Tibial artery (tissue), 4 donors: ENCODE data around the gene FUT4.

Experiments used
- DNase-seq, 2 donors: peaks; one replicate each; pipeline ENCODE4 v3.0.0-alpha.2; 2019
- H3K27ac ChIP-seq, 2 donors: fragments of 200-600 bp; sonication (generic) in 1 of 2; 1 replicate in 1 of 2; 2 replicates in 1 of 2; pipeline ENCODE4 v1.5.1; 2018 to 2019; ENCODE audit warnings: mild to moderate bottlenecking in 1 of 2
- H3K27me3 ChIP-seq, 2 donors: fragments of 200-600 bp; sonication (generic) in 1 of 2; one replicate each; pipeline versions ENCODE4 v1.5.1 to v1.6.0; 2016 to 2019
- H3K36me3 ChIP-seq, 3 donors: fragments of 200-600 bp; sonication (generic) in 2 of 3; one replicate each; pipeline ENCODE4 v1.5.1; 2016 to 2019; ENCODE audit warnings: mild to moderate bottlenecking in 2 of 3
- H3K4me1 ChIP-seq, 4 donors: fragments of 200-600 bp; sonication (generic) in 2 of 4; 1 replicate in 3 of 4; 2 replicates in 1 of 4; pipeline ENCODE4 v1.5.1; 2016 to 2019
- H3K4me3 ChIP-seq, 2 donors: fragments of 200-600 bp; sonication (generic) in 1 of 2; 1 replicate in 1 of 2; 2 replicates in 1 of 2; pipeline ENCODE4 v1.5.1; 2018 to 2019; ENCODE audit warnings: mild to moderate bottlenecking in 2 of 2
- H3K9me3 ChIP-seq, 3 donors: fragments of 200-600 bp; sonication (generic) in 1 of 3; one replicate each; pipeline ENCODE4 v1.5.1; 2016 to 2019
- intact Hi-C: fragments of 100-400 bp; cut with DNase I; formaldehyde crosslinking; loops from one replicate; pipeline ENCODE4 v1.15.0; 2023; ENCODE audit warnings: low total_unique reads
- TF ChIP-seq, protein P1 (sequence below), 2 experiments: fragments of 200-600 bp in 1 of 2; fragments of 450-650 bp in 1 of 2; IDR thresholded peaks; one replicate each; pipeline ENCODE4 v1.5.1; 2017 to 2019; ENCODE audit warnings: antibody characterized with exemption in 2 of 2, mild to moderate bottlenecking in 1 of 2, moderate library complexity in 1 of 2

The FUT4 gene

GRCh38 chr11:94525546-94526324 is 18.0 kb upstream of the FUT4 start:
- Histone ChIP-seq H3K27me3 (no peaks in the 10 kb centered on the region), H3K4me3 (no peak overlapping the region), H3K4me1 (no peaks in the 10 kb centered on the region), H3K9me3 (no peaks in the 10 kb centered on the region), H3K36me3 (no peaks in the 10 kb centered on the region), H3K27ac (no peak overlapping the region)
- intact Hi-C loops, result no loop called here
- TF ChIP-seq, protein P1, sequence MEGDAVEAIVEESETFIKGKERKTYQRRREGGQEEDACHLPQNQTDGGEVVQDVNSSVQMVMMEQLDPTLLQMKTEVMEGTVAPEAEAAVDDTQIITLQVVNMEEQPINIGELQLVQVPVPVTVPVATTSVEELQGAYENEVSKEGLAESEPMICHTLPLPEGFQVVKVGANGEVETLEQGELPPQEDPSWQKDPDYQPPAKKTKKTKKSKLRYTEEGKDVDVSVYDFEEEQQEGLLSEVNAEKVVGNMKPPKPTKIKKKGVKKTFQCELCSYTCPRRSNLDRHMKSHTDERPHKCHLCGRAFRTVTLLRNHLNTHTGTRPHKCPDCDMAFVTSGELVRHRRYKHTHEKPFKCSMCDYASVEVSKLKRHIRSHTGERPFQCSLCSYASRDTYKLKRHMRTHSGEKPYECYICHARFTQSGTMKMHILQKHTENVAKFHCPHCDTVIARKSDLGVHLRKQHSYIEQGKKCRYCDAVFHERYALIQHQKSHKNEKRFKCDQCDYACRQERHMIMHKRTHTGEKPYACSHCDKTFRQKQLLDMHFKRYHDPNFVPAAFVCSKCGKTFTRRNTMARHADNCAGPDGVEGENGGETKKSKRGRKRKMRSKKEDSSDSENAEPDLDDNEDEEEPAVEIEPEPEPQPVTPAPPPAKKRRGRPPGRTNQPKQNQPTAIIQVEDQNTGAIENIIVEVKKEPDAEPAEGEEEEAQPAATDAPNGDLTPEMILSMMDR (IDR thresholded peaks at IDR 0.05), result no peak
- peak in 1 of 2 donors; percentile 75 for DNase-seq

DNA sequence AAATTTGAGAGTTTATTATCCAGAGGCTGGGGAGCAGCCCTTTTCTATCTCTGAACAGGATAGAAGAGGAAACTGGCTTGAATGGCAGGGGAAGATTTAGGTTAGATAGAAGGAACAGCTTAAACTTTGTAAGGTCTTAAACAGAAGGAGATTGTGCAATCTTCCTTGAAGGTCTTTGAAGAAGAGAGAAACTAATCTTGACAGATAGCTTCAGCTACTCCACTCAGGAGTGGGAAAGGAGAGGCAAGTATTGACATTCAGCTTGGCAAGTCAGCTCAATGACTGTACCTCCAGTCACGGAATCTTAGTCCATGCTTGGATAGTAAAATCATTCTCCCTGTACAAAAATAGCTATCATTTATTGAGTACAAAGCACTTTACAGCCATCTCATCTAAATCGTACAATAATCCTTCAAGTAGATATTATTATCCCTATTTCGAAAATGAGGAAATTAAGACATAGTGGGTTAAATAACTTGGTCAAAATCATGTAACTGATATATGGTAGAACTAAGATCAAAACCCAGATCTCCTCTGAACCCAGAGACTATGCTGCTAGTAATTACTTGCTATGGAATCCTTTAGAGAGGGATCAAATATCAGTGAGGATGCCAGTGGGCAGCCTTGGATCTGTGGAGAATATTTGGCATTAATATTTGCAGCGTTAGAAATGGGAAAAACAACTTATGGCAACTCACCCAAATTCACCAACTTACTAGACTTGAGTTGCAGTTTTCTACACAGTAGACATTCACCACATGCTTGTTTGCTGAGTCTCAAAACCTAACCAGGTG is 16.9 kb upstream of the FUT4 start:
- intact Hi-C loops, result no loop called here
- Histone ChIP-seq H3K36me3 (no peaks in the 10 kb centered on the region), H3K27ac (no peak overlapping the region), H3K4me1 (no peaks in the 10 kb centered on the region), H3K27me3 (no peaks in the 10 kb centered on the region), H3K4me3 (no peak overlapping the region), H3K9me3 (no peaks in the 10 kb centered on the region)
- TF ChIP-seq, protein P1 (IDR thresholded peaks at IDR 0.05), result no peak
- DNase-seq, result no peak

- no peaks in the 10 kb centered on the region for H3K9me3 ChIP-seq
- H3K4me3 ChIP-seq, result no peak overlapping the region
- no peak for DNase-seq
- TF ChIP-seq, protein P1 (IDR thresholded peaks at IDR 0.05), result no peak
- intact Hi-C loops, result no loop called here
- peak overlapping the region in 1 of 2 donors; percentile 17 for H3K27ac ChIP-seq
- no peaks in the 10 kb centered on the region for H3K36me3 ChIP-seq
- no peaks in the 10 kb centered on the region for H3K27me3 ChIP-seq
- no peaks in the 10 kb centered on the region for H3K4me1 ChIP-seq
Observed at GRCh38 chr11:94528551-94528950, 15.2 kb upstream of the FUT4 start.

GRCh38 chr11:94532211-94532610 is 11.5 kb upstream of the FUT4 start:
- TF ChIP-seq, protein P1 (IDR thresholded peaks at IDR 0.05), result no peak
- Histone ChIP-seq H3K4me3 (no peak overlapping the region), H3K9me3 (no peaks in the 10 kb centered on the region), H3K27ac (peak overlapping the region in 1 of 2 donors; percentile 61), H3K36me3 (no peaks in the 10 kb centered on the region), H3K4me1 (peaks cover 0 to 10% (median 2%) of the 10 kb centered on the region in 4 donors), H3K27me3 (no peaks in the 10 kb centered on the region)
- DNase-seq, result no peak
- intact Hi-C loops, result no loop called here

GRCh38 chr11:94533206-94533605 is 10.5 kb upstream of the FUT4 start:
- TF ChIP-seq, protein P1 (IDR thresholded peaks at IDR 0.05), result no peak
- intact Hi-C loops, result no loop called here
- Histone ChIP-seq H3K9me3 (no peaks in the 10 kb centered on the region), H3K27me3 (no peaks in the 10 kb centered on the region), H3K27ac (peak overlapping the region; percentile 36 to 61), H3K4me3 (no peak overlapping the region), H3K36me3 (no peaks in the 10 kb centered on the region), H3K4me1 (peaks cover 0 to 15% (median 4%) of the 10 kb centered on the region in 4 donors)
- no peak for DNase-seq
